HG03571 (cell line): ENCODE results near the gene CMIP.

Source experiments
- ATAC-seq: cut with Tn5 transposase; IDR thresholded peaks from one replicate; pipeline ENCODE4 v1.9.1; 2021; ENCODE audit not compliant: unreplicated experiment

The CMIP gene

GRCh38 chr16:81755915-81756614 is 311.5 kb downstream of the CMIP start:
- ATAC-seq = no peak

- no peak for ATAC-seq
Observed at GRCh38 chr16:81756615-81757356, 312.2 kb downstream of the CMIP start.

GRCh38 chr16:81758376-81758775 is 313.8 kb downstream of the CMIP start:
- no peak for ATAC-seq
